ENCODE data around the gene CCNYL1. TPM values are rescaled to one million over a fixed set of nuclear protein-coding genes. Genes with fewer than 3 reads are reported as not detected.
A peak's percentile ranks its signal among the peaks of the same experiment; 100 is the strongest.

Gene CCNYL1
- total RNA-seq, 1 donor from 2014 or later: 18.0 TPM

GRCh38 chr2:207764096-207764630 lies 52.7 kb downstream of the CCNYL1 start:
- H3K36me3 Mint-ChIP-seq (ENCODE audit: unreplicated experiment): no peaks in the 10 kb centered on the region
- peaks cover 11% of the 10 kb centered on the region for H3K4me1 Mint-ChIP-seq (ENCODE audit: low read depth, unreplicated experiment)
- DNase-seq: no peak
- no peak for TF ChIP-seq CTCF (IDR thresholded peaks at IDR 0.05; ENCODE audit: partially characterized antibody, unreplicated experiment)
- H3K4me3 Mint-ChIP-seq (ENCODE audit: unreplicated experiment): no peak overlapping the region
- H3K27ac Mint-ChIP-seq (ENCODE audit: unreplicated experiment): no peak overlapping the region
- peaks cover 6% of the 10 kb centered on the region for H3K9me3 Mint-ChIP-seq (ENCODE audit: unreplicated experiment)
- H3K27me3 Mint-ChIP-seq (ENCODE audit: unreplicated experiment): peaks cover 14% of the 10 kb centered on the region

GRCh38 chr2:207765547-207765946 lies 54.1 kb downstream of the CCNYL1 start:
- peaks cover 19% of the 10 kb centered on the region for H3K27me3 Mint-ChIP-seq (ENCODE audit: unreplicated experiment)
- no peak for DNase-seq
- no peak overlapping the region for H3K27ac Mint-ChIP-seq (ENCODE audit: unreplicated experiment)
- no peaks in the 10 kb centered on the region for H3K36me3 Mint-ChIP-seq (ENCODE audit: unreplicated experiment)
- H3K4me3 Mint-ChIP-seq (ENCODE audit: unreplicated experiment): no peak overlapping the region
- TF ChIP-seq CTCF (IDR thresholded peaks at IDR 0.05; ENCODE audit: partially characterized antibody, unreplicated experiment): no peak
- peaks cover 6% of the 10 kb centered on the region for H3K9me3 Mint-ChIP-seq (ENCODE audit: unreplicated experiment)
- peaks cover 11% of the 10 kb centered on the region for H3K4me1 Mint-ChIP-seq (ENCODE audit: low read depth, unreplicated experiment)

GRCh38 chr2:207766041-207766551 lies 54.7 kb downstream of the CCNYL1 start:
- no peak for TF ChIP-seq CTCF (IDR thresholded peaks at IDR 0.05; ENCODE audit: partially characterized antibody, unreplicated experiment)
- Mint-ChIP-seq H3K36me3 (ENCODE audit: unreplicated experiment) (no peaks in the 10 kb centered on the region), H3K27ac (ENCODE audit: unreplicated experiment) (no peak overlapping the region), H3K9me3 (ENCODE audit: unreplicated experiment) (peaks cover 9% of the 10 kb centered on the region), H3K27me3 (ENCODE audit: unreplicated experiment) (peaks cover 20% of the 10 kb centered on the region), H3K4me3 (ENCODE audit: unreplicated experiment) (peak overlapping the region; percentile 64), H3K4me1 (ENCODE audit: low read depth, unreplicated experiment) (peaks cover 11% of the 10 kb centered on the region)
- no peak for DNase-seq

GRCh38 chr2:207766697-207767460 lies 55.4 kb downstream of the CCNYL1 start:
- no peak for DNase-seq
- peaks cover 6% of the 10 kb centered on the region for H3K9me3 Mint-ChIP-seq (ENCODE audit: unreplicated experiment)
- H3K27me3 Mint-ChIP-seq (ENCODE audit: unreplicated experiment): peaks cover 23% of the 10 kb centered on the region
- H3K36me3 Mint-ChIP-seq (ENCODE audit: unreplicated experiment): no peaks in the 10 kb centered on the region
- peaks cover 11% of the 10 kb centered on the region for H3K4me1 Mint-ChIP-seq (ENCODE audit: low read depth, unreplicated experiment)
- no peak for TF ChIP-seq CTCF (IDR thresholded peaks at IDR 0.05; ENCODE audit: partially characterized antibody, unreplicated experiment)
- peak overlapping the region; percentile 81 for H3K4me3 Mint-ChIP-seq (ENCODE audit: unreplicated experiment)
- no peak overlapping the region for H3K27ac Mint-ChIP-seq (ENCODE audit: unreplicated experiment)
